ENCODE data around the gene NAA38. TPM values are rescaled to one million over a fixed set of nuclear protein-coding genes. Genes with fewer than 3 reads are reported as not detected.

NAA38 gene
- total RNA-seq, 1 donor from 2014 or later, result 8.6 TPM

- Mint-ChIP-seq H3K27me3 (ENCODE audit: insufficient read depth, low read depth) (peaks cover 11% of the 10 kb centered on the region), H3K27ac (peak within 1 kb of the TSS; percentile 55), H3K36me3 (peaks cover 13% of the 10 kb centered on the region), H3K4me3 (peak within 1 kb of the TSS; percentile 73), H3K4me1 (peaks cover 21% of the 10 kb centered on the region), H3K9me3 (no peaks in the 10 kb centered on the region)
- no peak for TF ChIP-seq EZH2 (IDR thresholded peaks at IDR 0.05)
- TF ChIP-seq, protein P1, sequence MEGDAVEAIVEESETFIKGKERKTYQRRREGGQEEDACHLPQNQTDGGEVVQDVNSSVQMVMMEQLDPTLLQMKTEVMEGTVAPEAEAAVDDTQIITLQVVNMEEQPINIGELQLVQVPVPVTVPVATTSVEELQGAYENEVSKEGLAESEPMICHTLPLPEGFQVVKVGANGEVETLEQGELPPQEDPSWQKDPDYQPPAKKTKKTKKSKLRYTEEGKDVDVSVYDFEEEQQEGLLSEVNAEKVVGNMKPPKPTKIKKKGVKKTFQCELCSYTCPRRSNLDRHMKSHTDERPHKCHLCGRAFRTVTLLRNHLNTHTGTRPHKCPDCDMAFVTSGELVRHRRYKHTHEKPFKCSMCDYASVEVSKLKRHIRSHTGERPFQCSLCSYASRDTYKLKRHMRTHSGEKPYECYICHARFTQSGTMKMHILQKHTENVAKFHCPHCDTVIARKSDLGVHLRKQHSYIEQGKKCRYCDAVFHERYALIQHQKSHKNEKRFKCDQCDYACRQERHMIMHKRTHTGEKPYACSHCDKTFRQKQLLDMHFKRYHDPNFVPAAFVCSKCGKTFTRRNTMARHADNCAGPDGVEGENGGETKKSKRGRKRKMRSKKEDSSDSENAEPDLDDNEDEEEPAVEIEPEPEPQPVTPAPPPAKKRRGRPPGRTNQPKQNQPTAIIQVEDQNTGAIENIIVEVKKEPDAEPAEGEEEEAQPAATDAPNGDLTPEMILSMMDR (IDR thresholded peaks at IDR 0.05), result no peak
- TF ChIP-seq EZH2phosphoT487 (IDR thresholded peaks at IDR 0.05), result no peak
- Histone ChIP-seq H3K36me3 (peaks cover 9% of the 10 kb centered on the region), H4K20me1 (ENCODE audit: low read depth) (peaks cover 63% of the 10 kb centered on the region), H2AFZ (replicated peaks) (no peak within 1 kb of the TSS), H3K9ac (no peak within 1 kb of the TSS), H3K27me3 (peaks cover 16% of the 10 kb centered on the region), H3F3A (ENCODE audit: low read depth) (peaks cover 79% of the 10 kb centered on the region), H3K4me3 (peak within 1 kb of the TSS; percentile 74), H3K79me2 (ENCODE audit: low read depth) (peaks cover 20% of the 10 kb centered on the region), H3K9me3 (ENCODE audit: low read depth) (no peaks in the 10 kb centered on the region), H3K27ac (no peak within 1 kb of the TSS), H3K4me2 (peak within 1 kb of the TSS; percentile 94), H3K4me1 (peaks cover 46% of the 10 kb centered on the region)
- peak; percentile 96 for DNase-seq (ENCODE audit: low spot score)
These were observed 2.3 kb downstream of the NAA38 start, which contains the start of gene TMEM88 for GRCh38 chr17:7854851-7855659. Gene TMEM88 (plus strand): TSS chr17:7855066. CDS start chr17:7855075, 9 bp downstream.

DNA sequence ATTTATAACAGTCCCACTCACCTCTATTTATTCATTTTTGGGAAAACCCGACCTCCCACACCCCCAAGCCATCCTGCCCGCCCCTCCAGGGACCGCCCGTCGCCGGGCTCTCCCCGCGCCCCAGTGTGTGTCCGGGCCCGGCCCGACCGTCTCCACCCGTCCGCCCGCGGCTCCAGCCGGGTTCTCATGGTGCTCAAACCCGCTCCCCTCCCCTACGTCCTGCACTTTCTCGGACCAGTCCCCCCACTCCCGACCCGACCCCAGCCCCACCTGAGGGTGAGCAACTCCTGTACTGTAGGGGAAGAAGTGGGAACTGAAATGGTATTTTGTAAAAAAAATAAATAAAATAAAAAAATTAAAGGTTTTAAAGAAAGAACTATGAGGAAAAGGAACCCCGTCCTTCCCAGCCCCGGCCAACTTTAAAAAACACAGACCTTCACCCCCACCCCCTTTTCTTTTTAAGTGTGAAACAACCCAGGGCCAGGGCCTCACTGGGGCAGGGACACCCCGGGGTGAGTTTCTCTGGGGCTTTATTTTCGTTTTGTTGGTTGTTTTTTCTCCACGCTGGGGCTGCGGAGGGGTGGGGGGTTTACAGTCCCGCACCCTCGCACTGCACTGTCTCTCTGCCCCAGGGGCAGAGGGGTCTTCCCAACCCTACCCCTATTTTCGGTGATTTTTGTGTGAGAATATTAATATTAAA lies 3.1 kb downstream of the NAA38 start:
- Histone ChIP-seq H2AFZ (replicated peaks) (no peak overlapping the region), H3K4me3 (peak overlapping the region; percentile 74), H3K27me3 (peaks cover 16% of the 10 kb centered on the region), H3K9ac (no peak overlapping the region), H3K79me2 (ENCODE audit: low read depth) (peaks cover 20% of the 10 kb centered on the region), H4K20me1 (ENCODE audit: low read depth) (peaks cover 71% of the 10 kb centered on the region), H3K9me3 (ENCODE audit: low read depth) (no peaks in the 10 kb centered on the region), H3F3A (ENCODE audit: low read depth) (peaks cover 85% of the 10 kb centered on the region), H3K4me1 (peaks cover 46% of the 10 kb centered on the region), H3K27ac (no peak overlapping the region), H3K36me3 (peaks cover 9% of the 10 kb centered on the region), H3K4me2 (peak overlapping the region; percentile 94)
- Mint-ChIP-seq H3K9me3 (no peaks in the 10 kb centered on the region), H3K36me3 (peaks cover 17% of the 10 kb centered on the region), H3K27me3 (ENCODE audit: insufficient read depth, low read depth) (peaks cover 11% of the 10 kb centered on the region), H3K4me3 (peak overlapping the region; percentile 73), H3K27ac (no peak overlapping the region), H3K4me1 (peaks cover 21% of the 10 kb centered on the region)
- TF ChIP-seq EZH2phosphoT487 (IDR thresholded peaks at IDR 0.05), result no peak
- TF ChIP-seq EZH2 (IDR thresholded peaks at IDR 0.05), result no peak
- TF ChIP-seq, protein P1 (IDR thresholded peaks at IDR 0.05), result no peak
- DNase-seq (ENCODE audit: low spot score), result peak; percentile 59

GRCh38 chr17:7853691-7854038 lies 3.7 kb downstream of the NAA38 start:
- Histone ChIP-seq H3K27me3 (peaks cover 16% of the 10 kb centered on the region), H4K20me1 (ENCODE audit: low read depth) (peaks cover 76% of the 10 kb centered on the region), H3K27ac (no peak overlapping the region), H3K9me3 (ENCODE audit: low read depth) (no peaks in the 10 kb centered on the region), H3K4me2 (peak overlapping the region; percentile 94), H3F3A (ENCODE audit: low read depth) (peaks cover 80% of the 10 kb centered on the region), H2AFZ (replicated peaks) (no peak overlapping the region), H3K4me1 (peaks cover 43% of the 10 kb centered on the region), H3K36me3 (peaks cover 9% of the 10 kb centered on the region), H3K9ac (no peak overlapping the region), H3K79me2 (ENCODE audit: low read depth) (peaks cover 15% of the 10 kb centered on the region), H3K4me3 (peak overlapping the region; percentile 74)
- peak; percentile 65 for DNase-seq (ENCODE audit: low spot score)
- H3K4me1 Mint-ChIP-seq, result peaks cover 21% of the 10 kb centered on the region
- no peak overlapping the region for H3K27ac Mint-ChIP-seq
- peaks cover 17% of the 10 kb centered on the region for H3K36me3 Mint-ChIP-seq
- H3K4me3 Mint-ChIP-seq, result peak overlapping the region; percentile 73
- peaks cover 11% of the 10 kb centered on the region for H3K27me3 Mint-ChIP-seq (ENCODE audit: insufficient read depth, low read depth)
- no peaks in the 10 kb centered on the region for H3K9me3 Mint-ChIP-seq
- TF ChIP-seq, protein P1 (IDR thresholded peaks at IDR 0.05), result no peak
- TF ChIP-seq EZH2phosphoT487 (IDR thresholded peaks at IDR 0.05), result no peak
